SU-DHL-6 (cell line): ENCODE results near the gene LSM8.

ENCODE experiments used
- H2AFZ ChIP-seq: fragments of 200-600 bp; sonication (generic); 2 replicates; pipeline ENCODE4 v1.6.1; 2014; ENCODE audit warnings: low read depth, mild to moderate bottlenecking, moderate library complexity, mixed read lengths, antibody characterized with exemption, low read length; ENCODE audit not compliant: severe bottlenecking
- H3F3A ChIP-seq: fragments of 200-600 bp; shearing (Covaris generic); 2 replicates; pipeline ENCODE4 v1.6.0; 2016; ENCODE audit warnings: antibody characterized with exemption, mild to moderate bottlenecking; ENCODE audit not compliant: insufficient read depth
- H3K27ac ChIP-seq: fragments of 200-600 bp; sonication (generic); 2 replicates; pipeline ENCODE4 v1.5.1; 2016; ENCODE audit warnings: low read depth, mild to moderate bottlenecking, low read length, moderate library complexity, mixed read lengths
- H3K27me3 ChIP-seq: fragments of 200-600 bp; sonication (generic), shearing (Covaris generic); 2 replicates; pipeline ENCODE4 v1.6.0; 2014; ENCODE audit warnings: mild to moderate bottlenecking, low read length
- H3K36me3 ChIP-seq: fragments of 200-600 bp; sonication (generic); 2 replicates; pipeline ENCODE4 v1.6.1; 2014; ENCODE audit warnings: mild to moderate bottlenecking, low read length, mixed read lengths
- H3K4me2 ChIP-seq: fragments of 300-600, 200-600 bp; shearing (Covaris generic), sonication (generic); 2 replicates; pipeline ENCODE4 v1.6.0; 2014; ENCODE audit warnings: low read length, low read depth, mild to moderate bottlenecking; ENCODE audit not compliant: poor library complexity, severe bottlenecking
- H3K4me3 ChIP-seq: fragments of 200-600 bp; sonication (generic); 2 replicates; pipeline ENCODE4 v1.5.1; 2014; ENCODE audit warnings: antibody characterized with exemption, low read length, mild to moderate bottlenecking, mixed read lengths; ENCODE audit not compliant: insufficient read depth, poor library complexity, severe bottlenecking
- H3K79me2 ChIP-seq: fragments of 200-600 bp; sonication (generic); 2 replicates; pipeline ENCODE4 v1.6.1; 2014; ENCODE audit warnings: mild to moderate bottlenecking, low read length, moderate library complexity; ENCODE audit not compliant: insufficient read depth
- H3K9ac ChIP-seq: fragments of 200-600 bp; sonication (generic); 2 replicates; pipeline ENCODE4 v1.7.0; 2014; ENCODE audit warnings: mild to moderate bottlenecking, low read length
- H3K9me2 ChIP-seq: fragments of 200-600 bp; sonication (generic); replicated peaks from 2 replicates; pipeline ENCODE4 v1.6.1; 2014; ENCODE audit warnings: low read length; ENCODE audit not compliant: insufficient read depth
- H3K9me3 ChIP-seq: fragments of 200-600 bp; sonication (generic); 2 replicates; pipeline ENCODE4 v1.6.1; 2014; ENCODE audit warnings: low read length, mixed read lengths; ENCODE audit not compliant: insufficient read depth
- H4K20me1 ChIP-seq: fragments of 200-600 bp; sonication (generic); 2 replicates; pipeline ENCODE4 v1.6.1; 2014; ENCODE audit warnings: low read depth, mild to moderate bottlenecking, antibody characterized with exemption, low read length, moderate library complexity, mixed read lengths
- CTCF ChIP-seq: fragments of 200-600 bp; sonication (generic); IDR thresholded peaks from one replicate; pipeline ENCODE4 v1.5.1; 2017; ENCODE audit warnings: antibody characterized with exemption, mild to moderate bottlenecking, low read length, moderate library complexity; ENCODE audit not compliant: insufficient read depth, poor library complexity, severe bottlenecking
- EZH2phosphoT487 ChIP-seq: fragments of 200-600 bp; sonication (generic), shearing (Covaris generic); conservative IDR thresholded peaks from 2 replicates; pipeline ENCODE4 v1.6.1; 2018; ENCODE audit warnings: mild to moderate bottlenecking, antibody characterized with exemption, low read length, moderate library complexity, mixed read lengths

Gene LSM8

GRCh38 chr7:118148930-118149329 lies 35.0 kb upstream of the LSM8 start:
- H3K36me3 ChIP-seq: no peaks in the 10 kb centered on the region
- H2AFZ ChIP-seq: no peak overlapping the region

GRCh38 chr7:118149394-118149793 lies 34.6 kb upstream of the LSM8 start:
- TF ChIP-seq CTCF (no peak), EZH2phosphoT487 (no peak)
- Histone ChIP-seq H2AFZ (no peak overlapping the region), H3K9me2 (no peaks in the 10 kb centered on the region), H3K9me3 (no peaks in the 10 kb centered on the region), H3K36me3 (no peaks in the 10 kb centered on the region), H3F3A (no peaks in the 10 kb centered on the region), H4K20me1 (no peaks in the 10 kb centered on the region), H3K27ac (no peak overlapping the region), H3K4me3 (no peak overlapping the region), H3K9ac (no peak overlapping the region), H3K4me2 (no peak overlapping the region), H3K79me2 (no peaks in the 10 kb centered on the region), H3K27me3 (no peaks in the 10 kb centered on the region)

More at GRCh38 chr7:118148930-118149329, 35.0 kb upstream of the LSM8 start:
- no peaks in the 10 kb centered on the region for H3F3A ChIP-seq
- no peaks in the 10 kb centered on the region for H3K9me2 ChIP-seq
- H3K4me3 ChIP-seq: no peak overlapping the region
- H3K9me3 ChIP-seq: no peaks in the 10 kb centered on the region
- H3K9ac ChIP-seq: no peak overlapping the region
- no peaks in the 10 kb centered on the region for H3K79me2 ChIP-seq
- H4K20me1 ChIP-seq: no peaks in the 10 kb centered on the region
- no peak overlapping the region for H3K4me2 ChIP-seq
- H3K27me3 ChIP-seq: no peaks in the 10 kb centered on the region
- TF ChIP-seq EZH2phosphoT487: no peak
- TF ChIP-seq CTCF: no peak
- no peak overlapping the region for H3K27ac ChIP-seq

- TF ChIP-seq EZH2phosphoT487: no peak
- no peak for TF ChIP-seq CTCF
- no peak overlapping the region for H3K4me3 ChIP-seq
- H3K27me3 ChIP-seq: no peaks in the 10 kb centered on the region
- H2AFZ ChIP-seq: no peak overlapping the region
- no peak overlapping the region for H3K9ac ChIP-seq
- H4K20me1 ChIP-seq: no peaks in the 10 kb centered on the region
- H3K9me2 ChIP-seq: no peaks in the 10 kb centered on the region
- H3K36me3 ChIP-seq: peaks cover 3% of the 10 kb centered on the region
- H3K79me2 ChIP-seq: no peaks in the 10 kb centered on the region
- 0 out of 2 replicates have a peak, but pooled peaks cover 1% of the 10 kb centered on the region for H3K9me3 ChIP-seq
- H3F3A ChIP-seq: no peaks in the 10 kb centered on the region
- H3K27ac ChIP-seq: no peak overlapping the region
- H3K4me2 ChIP-seq: no peak overlapping the region
These were observed 32.3 kb upstream of the LSM8 start for GRCh38 chr7:118151671-118152070.

- H3K9me3 ChIP-seq: 0 out of 2 replicates have a peak, but pooled peaks cover 6% of the 10 kb centered on the region
- TF ChIP-seq CTCF (no peak), EZH2phosphoT487 (no peak)
- H3K4me2 ChIP-seq: no peak overlapping the region
- no peak overlapping the region for H3K9ac ChIP-seq
- H3K79me2 ChIP-seq: no peaks in the 10 kb centered on the region
- H3K36me3 ChIP-seq: peaks cover 3% of the 10 kb centered on the region
- no peaks in the 10 kb centered on the region for H3K27me3 ChIP-seq
- no peak overlapping the region for H2AFZ ChIP-seq
- H3K4me3 ChIP-seq: no peak overlapping the region
- no peaks in the 10 kb centered on the region for H3K9me2 ChIP-seq
- H3K27ac ChIP-seq: no peak overlapping the region
- no peaks in the 10 kb centered on the region for H4K20me1 ChIP-seq
- no peaks in the 10 kb centered on the region for H3F3A ChIP-seq
These were observed 31.8 kb upstream of the LSM8 start for GRCh38 chr7:118152149-118152548.
